ENCODE data around the gene WDR17.

GRCh38 chr4:176153124-176153523 is 87.5 kb downstream of the WDR17 start:
- TF ChIP-seq CTCF (IDR thresholded peaks at IDR 0.05) (no peak), POLR2A (IDR thresholded peaks at IDR 0.05) (no peak)
